Measurements from ENCODE around the gene GNG12. TPM values are rescaled to one million over a fixed set of nuclear protein-coding genes. Genes with fewer than 3 reads are reported as not detected.
"Not testable (repeated sequence)": the region's sequence is repeated elsewhere in the genome, so short reads cannot be mapped to it uniquely, and the experiment has no call there.

GNG12 gene
- total RNA-seq, 1 donor from 2014 or later, result 18.5 TPM

- Mint-ChIP-seq H3K4me3 (no peak overlapping the region), H3K36me3 (ENCODE audit: low read depth) (no peaks in the 10 kb centered on the region), H3K27ac (ENCODE audit: unreplicated experiment) (no peak overlapping the region)
Observed at GRCh38 chr1:67664048-67664447, 169.2 kb downstream of the GNG12 start.

DNA sequence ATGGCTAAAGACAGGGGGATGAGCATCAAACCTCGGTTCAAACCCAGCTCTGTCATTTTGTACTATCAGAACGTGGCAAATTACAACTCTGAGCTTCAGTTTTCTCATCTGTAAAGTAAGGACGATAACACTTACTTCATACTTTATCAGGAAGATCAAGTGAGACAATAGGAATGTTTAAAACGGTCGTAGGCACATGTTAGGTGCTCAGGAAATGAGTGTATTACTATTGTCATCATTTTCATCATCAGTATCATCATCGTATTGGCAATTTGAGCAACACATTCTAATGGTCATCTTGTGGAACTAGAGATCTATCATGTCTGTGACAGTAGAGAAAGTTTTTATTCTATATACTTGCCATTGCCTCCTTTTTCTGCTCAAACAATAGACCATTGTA lies 170.4 kb downstream of the GNG12 start:
- Mint-ChIP-seq H3K4me1 (peaks cover 4% of the 10 kb centered on the region), H3K36me3 (ENCODE audit: low read depth) (no peaks in the 10 kb centered on the region), H3K27me3 (ENCODE audit: low read depth) (no peaks in the 10 kb centered on the region), H3K4me3 (no peak overlapping the region), H3K27ac (ENCODE audit: unreplicated experiment) (no peak overlapping the region), H3K9me3 (peaks cover 6% of the 10 kb centered on the region)
- TF ChIP-seq CTCF (conservative IDR thresholded peaks at IDR 0.05), result no peak
- no peak for DNase-seq (ENCODE audit: low read depth, low spot score)

More at GRCh38 chr1:67664048-67664447, 169.2 kb downstream of the GNG12 start:
- H3K4me1 Mint-ChIP-seq, result peaks cover 4% of the 10 kb centered on the region
- no peaks in the 10 kb centered on the region for H3K27me3 Mint-ChIP-seq (ENCODE audit: low read depth)
- no peak for DNase-seq (ENCODE audit: low read depth, low spot score)
- TF ChIP-seq CTCF (conservative IDR thresholded peaks at IDR 0.05), result no peak
- peaks cover 6% of the 10 kb centered on the region for H3K9me3 Mint-ChIP-seq

DNA sequence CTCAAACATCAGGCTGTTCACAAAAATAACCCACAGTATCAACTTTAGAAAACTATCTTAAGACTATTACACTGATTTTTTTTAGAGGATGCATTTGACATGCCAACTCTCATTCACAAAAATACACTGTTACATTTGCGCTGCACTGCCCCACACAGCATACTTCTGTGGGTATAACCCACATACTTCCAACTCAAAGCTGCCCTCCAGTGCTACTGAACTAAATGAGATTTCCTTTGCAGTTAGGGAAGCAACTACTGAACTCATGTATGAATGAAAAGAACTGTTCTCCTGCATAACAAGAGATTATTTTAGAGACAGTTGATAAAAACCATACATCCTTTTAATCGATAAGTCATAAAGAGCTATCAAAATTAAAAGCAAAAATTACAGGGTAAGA lies 174.0 kb downstream of the GNG12 start:
- DNase-seq (ENCODE audit: low read depth, low spot score), result no peak
- peaks cover 6% of the 10 kb centered on the region for H3K9me3 Mint-ChIP-seq
- peaks cover 7% of the 10 kb centered on the region for H3K4me1 Mint-ChIP-seq
- H3K27me3 Mint-ChIP-seq (ENCODE audit: low read depth), result no peaks in the 10 kb centered on the region
- no peak overlapping the region for H3K27ac Mint-ChIP-seq (ENCODE audit: unreplicated experiment)
- no peaks in the 10 kb centered on the region for H3K36me3 Mint-ChIP-seq (ENCODE audit: low read depth)
- H3K4me3 Mint-ChIP-seq, result no peak overlapping the region
- no peak for TF ChIP-seq CTCF (conservative IDR thresholded peaks at IDR 0.05)

GRCh38 chr1:67657152-67657551 lies 176.1 kb downstream of the GNG12 start:
- not testable (repeated sequence) for H3K27ac Mint-ChIP-seq (ENCODE audit: unreplicated experiment); H3K9me3 Mint-ChIP-seq; H3K27me3 Mint-ChIP-seq (ENCODE audit: low read depth); H3K4me3 Mint-ChIP-seq; H3K4me1 Mint-ChIP-seq; H3K36me3 Mint-ChIP-seq (ENCODE audit: low read depth); DNase-seq (ENCODE audit: low read depth, low spot score)

DNA sequence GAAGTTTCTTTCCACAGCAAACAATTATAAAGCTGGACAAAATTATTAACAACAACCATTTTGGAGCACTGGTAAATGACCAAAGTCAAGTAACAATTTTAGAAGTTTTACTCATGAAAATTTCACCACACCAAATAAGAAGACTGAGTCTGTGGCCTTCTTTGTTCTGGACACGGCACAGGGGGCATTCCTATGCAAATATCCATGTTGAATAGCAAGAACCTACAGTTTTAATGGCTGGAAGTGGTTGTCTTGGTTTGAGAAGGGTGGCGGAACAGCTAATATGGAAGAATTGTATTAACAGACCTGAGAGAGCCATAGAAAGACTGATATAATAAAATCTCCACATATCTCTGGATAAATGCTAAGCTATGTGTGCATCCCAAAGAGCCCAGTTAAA lies 177.7 kb downstream of the GNG12 start:
- TF ChIP-seq CTCF (conservative IDR thresholded peaks at IDR 0.05), result no peak
- Mint-ChIP-seq H3K36me3 (ENCODE audit: low read depth) (no peaks in the 10 kb centered on the region), H3K27ac (ENCODE audit: unreplicated experiment) (no peak overlapping the region), H3K4me1 (peaks cover 4% of the 10 kb centered on the region), H3K27me3 (ENCODE audit: low read depth) (no peaks in the 10 kb centered on the region), H3K4me3 (no peak overlapping the region), H3K9me3 (peaks cover 4% of the 10 kb centered on the region)
- no peak for DNase-seq (ENCODE audit: low read depth, low spot score)

DNA sequence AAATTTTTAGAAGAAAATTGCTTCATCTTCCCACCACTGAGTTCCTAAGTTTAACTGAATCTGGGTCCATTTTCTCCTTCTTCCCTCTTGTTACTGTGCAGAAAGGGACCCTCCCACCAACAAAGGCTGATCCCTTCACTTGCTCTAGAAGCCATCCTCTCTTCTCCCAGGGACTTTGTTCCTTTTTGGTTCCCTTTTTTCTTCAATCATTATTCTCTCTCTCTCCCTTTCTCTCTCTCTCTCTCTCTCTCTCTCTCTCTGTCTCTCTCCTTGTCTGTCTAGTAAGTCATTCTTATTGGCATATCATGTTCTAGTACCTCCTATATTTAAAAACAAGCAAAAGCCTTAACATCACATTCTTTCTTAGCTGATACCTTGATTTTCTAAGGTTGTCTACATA lies 180.0 kb downstream of the GNG12 start:
- H3K4me3 Mint-ChIP-seq, result no peak overlapping the region

More for the DNA sequence above, 180.0 kb downstream of the GNG12 start:
- no peak for DNase-seq (ENCODE audit: low read depth, low spot score)
- Mint-ChIP-seq H3K4me1 (peaks cover 4% of the 10 kb centered on the region), H3K36me3 (ENCODE audit: low read depth) (no peaks in the 10 kb centered on the region), H3K9me3 (no peaks in the 10 kb centered on the region), H3K27me3 (ENCODE audit: low read depth) (no peaks in the 10 kb centered on the region), H3K27ac (ENCODE audit: unreplicated experiment) (no peak overlapping the region)
- TF ChIP-seq CTCF (conservative IDR thresholded peaks at IDR 0.05), result no peak

All from neural crest cell (in vitro differentiated cells).